GM23338 (cell line): ENCODE results near the gene CGREF1. TPM values are rescaled to one million over a fixed set of nuclear protein-coding genes. Genes with fewer than 3 reads are reported as not detected.

ENCODE experiments used
- ATAC-seq: fragments of 200-7000 bp; cut with Tn5 transposase; 3 replicates; pipeline ENCODE4 v1.9.1; 2020
- DNase-seq: peaks from one replicate; pipeline ENCODE4 v3.0.0-alpha.2; 2015; ENCODE audit warnings: low spot score
- H2AFZ ChIP-seq: fragments of 200-600 bp; sonication (generic); 2 replicates; pipeline ENCODE4 v1.8.0; 2016; ENCODE audit warnings: antibody characterized with exemption, mild to moderate bottlenecking, moderate library complexity
- H3F3A ChIP-seq: fragments of 200-600 bp; sonication (generic); replicated peaks from 2 replicates; pipeline ENCODE4 v1.8.0; 2017; ENCODE audit warnings: antibody characterized with exemption, mixed run types, low read depth
- H3K27ac ChIP-seq: fragments of 200-600 bp; sonication (generic); 2 replicates; pipeline ENCODE4 v1.6.1; 2016; ENCODE audit warnings: low read depth
- H3K27me3 ChIP-seq: fragments of 200-600 bp; sonication (generic); 2 replicates; pipeline ENCODE4 v1.8.0; 2016; ENCODE audit warnings: mild to moderate bottlenecking, mixed run types, moderate library complexity; ENCODE audit not compliant: insufficient read depth
- H3K36me3 ChIP-seq: fragments of 200-600 bp; sonication (generic); 2 replicates; pipeline ENCODE4 v1.8.0; 2016; ENCODE audit warnings: mild to moderate bottlenecking; ENCODE audit not compliant: insufficient read depth
- H3K4me1 ChIP-seq: fragments of 200-600 bp; sonication (generic); 2 replicates; pipeline ENCODE4 v1.8.0; 2016; ENCODE audit warnings: mild to moderate bottlenecking, moderate library complexity; ENCODE audit not compliant: insufficient read depth
- H3K4me2 ChIP-seq: fragments of 200-600 bp; sonication (generic); 2 replicates; pipeline ENCODE4 v1.7.1; 2017; ENCODE audit warnings: mixed run types
- H3K4me3 ChIP-seq: fragments of 200-600 bp; sonication (generic); 2 replicates; pipeline ENCODE4 v1.6.1; 2016; ENCODE audit warnings: mixed run types
- H3K79me2 ChIP-seq: fragments of 200-600 bp; sonication (generic); replicated peaks from 2 replicates; pipeline ENCODE4 v1.8.0; 2017; ENCODE audit warnings: mild to moderate bottlenecking; ENCODE audit not compliant: insufficient read depth
- H3K9me2 ChIP-seq: fragments of 200-600 bp; sonication (generic); 2 replicates; pipeline ENCODE4 v1.8.0; 2017; ENCODE audit not compliant: insufficient read depth
- H4K20me1 ChIP-seq: fragments of 200-600 bp; sonication (generic); replicated peaks from 2 replicates; pipeline ENCODE4 v1.8.0; 2017; ENCODE audit warnings: mild to moderate bottlenecking; ENCODE audit not compliant: insufficient read depth
- H3K27ac Mint-ChIP-seq: 2 replicates; pipeline ENCODE4 v1.8.0; 2020; ENCODE audit warnings: inconsistent platforms, mild to moderate bottlenecking, moderate library complexity, mixed read lengths
- H3K27me3 Mint-ChIP-seq: 3 replicates; pipeline ENCODE4 v1.8.0; 2022; ENCODE audit warnings: low read depth, mild to moderate bottlenecking, moderate library complexity, mixed read lengths, inconsistent platforms; ENCODE audit not compliant: insufficient read depth, poor library complexity
- H3K36me3 Mint-ChIP-seq: 3 replicates; pipeline ENCODE4 v1.8.0; 2021; ENCODE audit warnings: low read depth, mild to moderate bottlenecking, inconsistent platforms, moderate library complexity, mixed read lengths
- H3K4me1 Mint-ChIP-seq: 3 replicates; pipeline ENCODE4 v1.8.0; 2020; ENCODE audit warnings: mild to moderate bottlenecking, inconsistent platforms, mixed read lengths
- H3K4me3 Mint-ChIP-seq: 3 replicates; pipeline ENCODE4 v1.8.0; 2021; ENCODE audit warnings: moderate library complexity, mild to moderate bottlenecking, inconsistent platforms, mixed read lengths
- H3K9me3 Mint-ChIP-seq: 3 replicates; pipeline ENCODE4 v1.8.0; 2020; ENCODE audit warnings: moderate library complexity, mild to moderate bottlenecking, inconsistent platforms, mixed read lengths
- CREB1 ChIP-seq: fragments of 250-450 bp; sonication (Bioruptor Pico); IDR thresholded peaks from 2 replicates; pipeline ENCODE4 v1.5.0; 2020; ENCODE audit warnings: low read depth, mild to moderate bottlenecking, moderate library complexity
- CTCF ChIP-seq, 2 experiments: fragments of 200-600 bp in 1 of 2; sonication (generic) in 1 of 2; conservative IDR thresholded peaks; 2 replicates each; pipeline versions ENCODE4 v1.5.1 to v1.6.1; 2016 to 2017; ENCODE audit warnings: antibody characterized with exemption in 2 of 2, low read depth in 2 of 2, mild to moderate bottlenecking in 2 of 2, moderate library complexity in 1 of 2
- ETS1 ChIP-seq: IDR thresholded peaks from 2 replicates; pipeline ENCODE4 v1.6.1; 2016; ENCODE audit warnings: antibody characterized with exemption
- EZH2 ChIP-seq: fragments of 200-600 bp; sonication (generic); IDR thresholded peaks from one replicate; pipeline ENCODE4 v1.8.0; 2017; ENCODE audit warnings: antibody characterized with exemption, mild to moderate bottlenecking, low read depth; ENCODE audit not compliant: unreplicated experiment
- EZH2phosphoT487 ChIP-seq: fragments of 200-600 bp; sonication (generic); IDR thresholded peaks from one replicate; pipeline ENCODE4 v1.8.1; 2018; ENCODE audit warnings: antibody characterized with exemption; ENCODE audit not compliant: unreplicated experiment
- JUNB ChIP-seq: IDR thresholded peaks from one replicate; pipeline ENCODE4 v1.6.1; 2016; ENCODE audit warnings: antibody characterized with exemption; ENCODE audit not compliant: unreplicated experiment
- NANOG ChIP-seq: IDR thresholded peaks from 2 replicates; pipeline ENCODE4 v1.6.1; 2016; ENCODE audit warnings: antibody characterized with exemption, borderline replicate concordance
- POLR2AphosphoS5 ChIP-seq: IDR thresholded peaks from 2 replicates; pipeline ENCODE4 v1.6.1; 2016; ENCODE audit warnings: antibody characterized with exemption, low read depth
- REST ChIP-seq: IDR thresholded peaks from one replicate; pipeline ENCODE4 v1.6.1; 2018; ENCODE audit warnings: antibody characterized with exemption; ENCODE audit not compliant: unreplicated experiment
- STAT1 ChIP-seq: IDR thresholded peaks from one replicate; pipeline ENCODE4 v1.6.1; 2016; ENCODE audit warnings: antibody characterized with exemption; ENCODE audit not compliant: unreplicated experiment
- ZNF114 ChIP-seq: fragments of 250-450 bp; sonication (Bioruptor Pico); IDR thresholded peaks from 2 replicates; pipeline ENCODE4 v1.5.0; 2020; ENCODE audit warnings: mild to moderate bottlenecking, moderate library complexity
- ZNF331 ChIP-seq: fragments of 250-450 bp; sonication (Bioruptor Pico); IDR thresholded peaks from 2 replicates; pipeline ENCODE4 v1.5.0; 2020; ENCODE audit warnings: low read depth, mild to moderate bottlenecking, moderate library complexity
- polyA plus RNA-seq: library from polyadenylated mRNA; unstranded; fragments of >200 nt; fragmentation: Nextera tagmentation; extraction: Ambion mirVana; gene quantifications from 2 replicates; pipeline ENCODE4 v1.2.1, GENCODE V29; 2016
- total RNA-seq: library from RNA; depleted of rRNA; stranded (reverse); fragments of >200 nt; shearing (Covaris generic); gene quantifications from 2 replicates; pipeline ENCODE4 v1.2.3, GENCODE V29; 2014

The CGREF1 gene
- total and polyA plus RNA-seq, 2 experiments from 2014 or later: 4.1 to 4.5 TPM

GRCh38 chr2:27054721-27055120 lies 64.2 kb downstream of the CGREF1 start:
- H3K36me3 ChIP-seq: peaks cover 15% of the 10 kb centered on the region
- H3K27me3 ChIP-seq: no peaks in the 10 kb centered on the region
- H3K79me2 ChIP-seq: no peaks in the 10 kb centered on the region
- H4K20me1 ChIP-seq: no peaks in the 10 kb centered on the region; the same call in 1 of the 2 replicates
- peaks cover 4% of the 10 kb centered on the region; the same call in 2 of the 3 replicates for H3K4me1 Mint-ChIP-seq
- no peak for ATAC-seq
- no peaks in the 10 kb centered on the region for H3K9me2 ChIP-seq
- H3K4me2 ChIP-seq: no peak overlapping the region
- peaks cover 45% of the 10 kb centered on the region for H3K36me3 Mint-ChIP-seq
- no peaks in the 10 kb centered on the region; the same call in 1 of the 2 replicates for H3K4me1 ChIP-seq
- no peak overlapping the region for H2AFZ ChIP-seq
- DNase-seq: no peak
- no peak overlapping the region for H3K4me3 ChIP-seq
- no peak for TF ChIP-seq EZH2phosphoT487
- no peak for TF ChIP-seq CREB1 (CRISPR knock-in tag)
- no peak for TF ChIP-seq STAT1
- TF ChIP-seq ZNF114 (CRISPR knock-in tag): no peak
- TF ChIP-seq CTCF (conservative IDR thresholded peaks at IDR 0.05; ENCODE audit: low read depth in 2 of 2): no peak
- H3K4me3 Mint-ChIP-seq: no peak overlapping the region; the same call in 2 of the 3 replicates
- peaks cover 12% of the 10 kb centered on the region for H3K9me3 Mint-ChIP-seq
- peaks cover 9% of the 10 kb centered on the region for H3F3A ChIP-seq
- H3K27me3 Mint-ChIP-seq: peaks cover 17% of the 10 kb centered on the region
- no peak overlapping the region for H3K27ac ChIP-seq
- no peak overlapping the region for H3K27ac Mint-ChIP-seq

- H3K36me3 Mint-ChIP-seq: peaks cover 49% of the 10 kb centered on the region
- no peak for TF ChIP-seq REST
- TF ChIP-seq EZH2: no peak
- no peak for TF ChIP-seq ETS1
- no peak for TF ChIP-seq EZH2phosphoT487
- TF ChIP-seq CREB1 (CRISPR knock-in tag): no peak
- TF ChIP-seq ZNF331 (CRISPR knock-in tag): no peak
- TF ChIP-seq STAT1: no peak
- no peak for TF ChIP-seq ZNF114 (CRISPR knock-in tag)
- TF ChIP-seq POLR2AphosphoS5: no peak
- TF ChIP-seq JUNB: no peak
- no peak for TF ChIP-seq CTCF (conservative IDR thresholded peaks at IDR 0.05; ENCODE audit: low read depth in 2 of 2)
- TF ChIP-seq NANOG: no peak
These were observed 65.2 kb downstream of the CGREF1 start for GRCh38 chr2:27053776-27054175.

More at GRCh38 chr2:27053776-27054175, 65.2 kb downstream of the CGREF1 start:
- no peak overlapping the region for H3K27ac ChIP-seq
- H3K36me3 ChIP-seq: peaks cover 15% of the 10 kb centered on the region
- peaks cover 6% of the 10 kb centered on the region; the same call in 1 of the 2 replicates for H3K4me1 ChIP-seq
- no peaks in the 10 kb centered on the region for H3K79me2 ChIP-seq
- no peak for DNase-seq
- no peaks in the 10 kb centered on the region for H4K20me1 ChIP-seq
- H3K4me1 Mint-ChIP-seq: peaks cover 9% of the 10 kb centered on the region; the same call in 2 of the 3 replicates
- no peaks in the 10 kb centered on the region for H3K9me2 ChIP-seq
- no peak for ATAC-seq
- H3K27me3 Mint-ChIP-seq: peaks cover 17% of the 10 kb centered on the region
- H3K27ac Mint-ChIP-seq: no peak overlapping the region
- H3K4me2 ChIP-seq: no peak overlapping the region
- peaks cover 15% of the 10 kb centered on the region for H3F3A ChIP-seq
- H3K4me3 ChIP-seq: no peak overlapping the region
- no peak overlapping the region; the same call in 2 of the 3 replicates for H3K4me3 Mint-ChIP-seq
- H2AFZ ChIP-seq: no peak overlapping the region
- H3K9me3 Mint-ChIP-seq: peaks cover 12% of the 10 kb centered on the region
- no peaks in the 10 kb centered on the region for H3K27me3 ChIP-seq
